Left kidney (tissue), 2 donors: Measurements from ENCODE around the gene GDA. TPM values are rescaled to one million over a fixed set of nuclear protein-coding genes. Genes with fewer than 3 reads are reported as not detected.
A peak's percentile ranks its signal among the peaks of the same experiment; 100 is the strongest.

ENCODE experiments used
- DNase-seq: peaks from one replicate; pipeline ENCODE4 v3.0.0-alpha.2; 2013
- polyA plus RNA-seq: library from polyadenylated mRNA; unstranded; fragments of 120-200 nt; gene quantifications from one replicate; pipeline ENCODE4 v1.2.1, GENCODE V29; 2013; ENCODE audit not compliant: insufficient read length

The GDA gene
- polyA plus RNA-seq, 1 donor = 0.47 TPM

GRCh38 chr9:72150127-72150526 lies 887 bp downstream of the GDA start:
- no peak for DNase-seq

DNA sequence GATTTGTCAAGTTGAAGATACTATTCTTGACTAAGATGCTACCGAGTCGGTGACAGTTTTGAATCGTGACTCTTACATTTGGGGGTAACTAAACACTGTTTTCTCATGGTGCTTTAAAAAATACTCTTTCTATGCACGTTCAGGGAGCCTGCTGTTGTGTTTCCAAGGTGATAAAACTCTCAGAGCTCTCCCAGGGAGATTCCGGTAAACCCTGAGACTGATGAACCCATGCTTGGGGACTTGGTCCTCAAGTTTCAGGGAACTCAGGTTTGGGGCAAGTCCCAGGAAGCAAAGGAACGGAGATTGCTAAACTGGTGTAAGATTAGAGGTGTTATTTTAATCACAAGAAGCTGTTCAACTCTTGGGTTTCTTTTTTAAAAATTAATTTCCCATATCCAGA lies 1.4 kb downstream of the GDA start:
- no peak for DNase-seq

GRCh38 chr9:72151104-72151503 lies 1.9 kb downstream of the GDA start:
- no peak for DNase-seq

DNA sequence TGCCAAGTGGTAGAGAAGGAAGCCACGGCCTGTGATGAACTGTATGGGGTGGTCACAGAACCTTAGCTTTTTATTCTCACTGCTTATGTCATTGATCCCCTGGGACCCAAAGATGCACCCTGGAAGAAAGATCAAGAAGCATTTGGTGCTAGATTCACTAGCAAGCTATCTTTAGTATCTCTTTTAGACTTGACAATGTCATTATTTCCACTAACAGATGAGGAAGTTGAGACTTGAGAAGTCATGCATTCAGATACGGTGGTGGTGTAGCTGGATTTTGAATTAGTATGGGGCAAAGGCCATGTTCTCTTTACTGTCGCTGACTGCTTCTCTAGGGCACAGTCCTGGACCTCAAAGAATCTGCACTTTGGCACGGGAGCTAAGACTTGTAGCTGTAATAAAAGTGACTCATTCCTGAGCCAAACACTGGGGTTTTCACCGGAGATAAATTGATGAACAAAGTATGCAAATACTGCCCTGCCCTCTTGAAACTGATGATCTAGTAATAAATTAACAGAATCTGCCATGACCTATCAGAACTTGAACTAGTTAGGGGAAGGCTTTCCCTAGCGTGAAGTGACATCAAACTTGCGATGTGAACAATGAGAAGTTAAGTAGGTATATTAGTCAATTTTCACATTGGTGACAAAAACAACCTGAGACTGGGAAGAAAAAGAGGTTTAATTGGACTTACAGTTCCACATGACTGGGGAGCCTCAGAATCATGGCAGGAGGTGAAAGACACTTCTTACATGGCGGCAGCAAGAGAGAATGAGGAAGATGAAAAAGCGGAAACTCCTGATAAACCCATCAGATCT lies 5.4 kb downstream of the GDA start:
- no peak for DNase-seq

DNA sequence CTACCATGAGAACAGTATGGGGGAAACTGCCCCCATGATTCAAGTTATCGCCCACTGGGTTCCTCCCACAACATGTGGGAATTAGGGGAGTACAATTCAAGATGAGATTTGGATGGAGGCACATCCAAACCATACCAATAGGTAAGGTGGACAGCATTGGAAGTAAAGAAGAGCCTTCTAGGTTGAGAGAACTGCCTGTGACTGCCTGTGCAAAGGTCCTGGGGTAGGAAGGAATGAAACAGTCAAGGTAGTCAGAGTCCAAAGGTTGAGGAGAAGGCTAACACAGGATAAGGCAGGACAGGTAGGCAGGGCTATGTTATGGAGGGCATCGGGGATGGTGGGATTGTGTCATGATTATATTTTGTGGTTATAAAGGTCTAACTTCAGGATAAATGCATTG lies 6.1 kb downstream of the GDA start:
- no peak for DNase-seq

- no peak for DNase-seq
Measured at GRCh38 chr9:72156586-72156985, 7.3 kb downstream of the GDA start.

- no peak for DNase-seq
Measured at GRCh38 chr9:72158680-72159079, 9.4 kb downstream of the GDA start.

DNA sequence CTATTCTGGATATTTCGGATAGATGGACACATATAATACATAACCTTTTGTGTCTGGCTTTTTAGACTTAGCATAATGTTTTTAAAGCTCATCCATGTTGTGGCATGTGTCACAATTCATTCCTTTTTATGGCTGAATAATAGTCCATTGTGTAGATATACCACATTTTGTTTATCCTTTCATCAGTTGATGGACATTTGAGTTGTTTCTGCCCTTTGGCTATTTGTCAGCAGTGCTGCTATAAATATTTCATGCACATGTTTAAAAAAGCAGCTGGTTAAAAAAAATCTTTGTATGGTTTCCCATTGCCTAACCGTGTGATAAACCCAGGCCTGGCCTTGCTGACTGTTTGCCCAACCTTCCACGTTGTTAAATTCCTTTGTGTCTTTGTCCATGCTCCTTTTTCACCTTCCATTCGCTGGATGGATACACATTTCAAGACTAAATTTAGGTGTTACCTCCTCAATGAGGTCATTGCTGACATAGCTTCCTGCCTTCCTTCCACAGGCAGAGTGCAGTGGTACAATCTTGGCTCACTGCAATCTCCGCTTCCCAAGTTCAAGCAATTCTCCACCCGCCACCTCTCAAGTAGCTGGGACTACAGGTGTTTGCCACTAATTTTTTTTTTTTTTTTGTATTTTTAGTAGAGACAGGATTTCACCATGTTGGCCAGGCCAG lies 11.3 kb downstream of the GDA start:
- DNase-seq = no peak

DNA sequence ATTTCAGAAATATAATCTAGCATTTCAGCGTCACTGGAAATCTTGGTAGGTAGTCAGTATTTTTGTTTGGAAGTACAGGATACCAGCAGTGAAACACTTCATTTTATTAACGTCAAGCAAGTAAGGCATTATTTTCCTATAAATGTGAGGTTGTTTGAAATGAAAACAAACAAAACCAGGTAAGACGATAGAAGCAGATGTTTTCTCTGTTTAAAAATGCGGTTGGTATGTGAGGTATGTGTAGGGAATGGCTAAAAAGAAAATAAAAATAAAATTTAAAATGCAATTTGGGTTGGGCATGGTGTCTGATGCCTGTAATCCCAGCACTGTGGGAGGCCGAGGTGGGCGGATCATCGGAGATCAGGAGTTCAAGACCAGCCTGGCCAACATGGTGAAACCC lies 16.1 kb downstream of the GDA start:
- DNase-seq = no peak

DNA sequence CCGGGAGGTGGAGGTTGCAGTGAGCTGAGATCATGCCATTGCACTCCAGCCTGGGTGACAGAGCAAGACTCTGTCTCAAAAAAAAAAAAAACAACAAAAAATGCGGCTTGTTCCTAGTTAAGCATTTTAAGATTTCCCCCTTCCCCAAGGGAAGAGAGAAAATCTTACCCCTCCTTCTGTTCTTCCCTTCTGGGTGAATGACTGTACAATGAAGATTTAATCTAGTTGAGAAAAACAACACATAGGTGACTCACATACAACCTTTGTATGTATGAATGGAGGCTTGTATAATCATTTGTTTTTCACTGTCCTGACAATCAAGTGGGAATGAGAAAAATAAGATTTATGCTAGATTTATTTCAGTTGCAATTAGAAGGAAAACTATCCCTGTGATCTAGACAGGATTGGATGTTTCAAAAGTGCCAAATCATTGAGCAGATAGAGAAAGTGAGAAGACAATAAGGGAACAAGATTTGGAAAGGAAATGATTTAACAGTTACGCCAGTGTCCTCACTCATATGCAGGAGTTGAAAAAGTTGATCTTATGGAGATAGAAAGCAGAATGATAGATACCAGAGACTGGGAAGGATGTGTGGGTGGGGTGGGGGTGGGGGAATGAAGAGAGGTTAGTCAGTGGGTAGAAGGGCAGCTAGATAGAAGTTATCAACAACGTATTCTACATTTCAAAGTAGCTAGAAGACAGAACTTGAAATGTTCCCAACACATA lies 16.7 kb downstream of the GDA start:
- no peak for DNase-seq

DNA sequence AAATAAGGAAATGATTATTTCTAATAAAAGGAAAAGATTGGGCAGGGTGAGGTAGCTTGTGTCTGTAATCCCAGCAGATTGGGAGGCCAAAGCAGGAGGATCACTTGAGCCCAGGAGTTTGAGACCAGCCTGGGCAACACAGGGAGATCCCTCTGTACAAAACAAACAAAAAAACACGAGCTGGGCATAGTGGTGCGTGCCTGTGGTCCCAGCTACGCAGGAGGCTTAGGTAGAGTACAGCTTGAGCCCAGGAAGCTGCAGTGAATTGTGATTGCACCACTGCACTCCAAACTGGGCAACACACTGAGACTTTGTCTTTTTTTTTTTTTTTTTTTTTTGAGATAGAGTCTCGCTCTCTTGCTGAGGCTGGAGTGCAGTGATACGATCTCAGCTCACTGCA lies 18.8 kb downstream of the GDA start:
- no peak for DNase-seq

DNA sequence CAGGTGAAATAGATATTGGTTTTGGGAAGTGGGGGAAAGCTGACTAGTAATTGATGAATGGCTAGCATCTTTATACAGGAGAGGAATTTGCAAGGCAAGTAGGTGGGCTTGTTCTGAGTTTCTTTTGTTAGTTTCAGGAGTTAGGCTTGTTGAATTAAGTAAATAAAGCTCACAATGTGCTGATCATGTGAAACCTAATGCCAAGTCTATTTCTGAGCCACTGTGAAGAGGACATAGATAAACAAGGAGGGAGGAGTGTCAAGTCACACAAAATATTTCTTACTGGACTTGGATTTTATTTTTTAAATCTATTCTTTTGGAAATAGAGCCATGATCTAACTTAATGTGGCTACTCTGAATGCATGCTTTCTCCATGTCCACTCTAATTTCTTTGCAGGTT lies 19.9 kb downstream of the GDA start:
- DNase-seq = no peak

GRCh38 chr9:72173080-72173479 lies 23.8 kb downstream of the GDA start:
- DNase-seq = no peak

- no peak for DNase-seq
Measured at GRCh38 chr9:72185561-72185960, 36.3 kb downstream of the GDA start.

- no peak for DNase-seq
Measured at GRCh38 chr9:72187121-72187695, 38.0 kb downstream of the GDA start.

DNA sequence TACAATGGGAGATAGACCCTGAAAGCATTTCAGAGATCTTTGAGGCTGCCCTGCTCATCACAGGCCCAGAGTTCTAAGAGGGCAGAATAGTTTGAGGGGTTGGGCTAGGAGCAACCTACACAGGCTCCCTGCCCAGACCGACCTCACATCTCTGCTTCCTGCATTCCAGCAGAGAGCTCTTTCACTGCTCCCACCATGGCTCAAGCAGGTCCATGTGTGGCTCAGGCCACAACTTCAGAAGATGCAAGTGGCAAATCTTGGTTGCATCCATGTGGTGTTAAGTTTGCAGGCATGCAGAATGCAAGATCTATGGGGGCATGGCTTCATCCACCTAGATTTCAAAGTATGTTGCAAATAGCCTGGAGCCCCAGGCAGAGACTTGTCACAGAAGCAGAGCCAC lies 39.0 kb downstream of the GDA start:
- DNase-seq = no peak

- no peak for DNase-seq
Measured at GRCh38 chr9:72193478-72193881, 44.2 kb downstream of the GDA start.

GRCh38 chr9:72199238-72199637 lies 50.0 kb downstream of the GDA start:
- DNase-seq = no peak

DNA sequence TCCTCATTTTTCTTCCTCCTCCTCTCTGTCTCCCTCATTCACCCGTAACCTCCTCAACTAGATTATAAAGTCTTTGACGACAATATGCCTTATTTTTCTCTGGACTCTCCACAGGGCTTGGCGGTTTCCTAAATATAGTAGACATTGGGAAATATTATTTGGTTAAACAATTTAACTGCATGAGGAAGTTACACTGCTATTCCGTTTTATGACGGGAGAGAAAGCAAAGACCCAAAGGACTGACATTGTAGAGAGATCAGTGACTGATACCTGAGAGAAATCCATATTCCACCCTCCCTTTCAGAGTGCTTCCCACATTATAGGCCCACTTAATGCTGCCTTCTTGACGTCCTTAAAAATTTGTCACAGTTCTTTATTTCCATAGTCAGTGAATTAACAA lies 51.2 kb downstream of the GDA start:
- DNase-seq = no peak

DNA sequence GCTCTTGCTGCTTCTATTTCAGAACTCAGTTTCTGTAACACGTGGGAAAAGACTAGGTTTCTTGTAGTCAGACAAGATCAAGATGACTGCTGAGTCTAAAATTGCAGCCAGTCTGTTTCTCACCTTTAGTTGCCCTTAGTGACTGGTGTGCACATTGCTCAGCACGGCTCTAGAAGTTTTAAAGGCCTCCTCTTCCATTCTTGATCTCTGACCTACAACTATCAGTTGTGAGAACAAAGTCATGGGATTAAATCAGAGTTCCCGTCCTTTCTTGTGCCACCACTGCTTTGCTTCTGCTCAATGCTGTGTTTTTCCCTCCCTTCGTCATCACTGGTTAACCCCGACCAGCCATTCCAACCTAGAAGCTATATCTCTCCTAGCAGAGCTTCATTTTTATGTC lies 52.8 kb downstream of the GDA start:
- DNase-seq = no peak

- peak; percentile 5 for DNase-seq
Measured at GRCh38 chr9:72203205-72203803, 54.1 kb downstream of the GDA start.

DNA sequence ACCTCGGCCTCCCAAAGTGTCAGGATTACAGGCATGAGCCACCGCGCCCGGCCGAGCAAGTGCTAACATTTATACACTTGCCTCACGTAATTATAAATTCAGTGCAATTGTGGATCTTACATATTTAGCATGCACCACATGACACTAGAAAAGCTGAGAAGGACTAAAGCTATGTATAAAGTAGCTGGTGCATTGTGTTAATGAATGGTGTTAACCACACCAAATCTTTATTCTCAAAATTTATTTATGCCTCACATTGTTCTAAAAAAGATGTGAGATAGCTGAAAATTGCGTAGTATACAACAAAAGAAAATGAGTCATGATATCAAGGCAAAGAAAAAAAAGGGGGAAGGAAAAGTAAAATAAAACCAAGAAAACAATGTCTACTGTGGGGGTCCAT lies 54.8 kb downstream of the GDA start:
- DNase-seq = no peak
